Fibroblast of the conjunctiva (primary cell): ENCODE results near the gene MAP3K13.
A peak's percentile ranks its signal among the peaks of the same experiment; 100 is the strongest.
"Not testable (repeated sequence)": the region's sequence is repeated elsewhere in the genome, so short reads cannot be mapped to it uniquely, and the experiment has no call there.

Experiments used
- DNase-seq: peaks from one replicate; pipeline ENCODE4 v3.0.0-alpha.2; 2010; ENCODE audit warnings: low read depth

The MAP3K13 gene

DNA sequence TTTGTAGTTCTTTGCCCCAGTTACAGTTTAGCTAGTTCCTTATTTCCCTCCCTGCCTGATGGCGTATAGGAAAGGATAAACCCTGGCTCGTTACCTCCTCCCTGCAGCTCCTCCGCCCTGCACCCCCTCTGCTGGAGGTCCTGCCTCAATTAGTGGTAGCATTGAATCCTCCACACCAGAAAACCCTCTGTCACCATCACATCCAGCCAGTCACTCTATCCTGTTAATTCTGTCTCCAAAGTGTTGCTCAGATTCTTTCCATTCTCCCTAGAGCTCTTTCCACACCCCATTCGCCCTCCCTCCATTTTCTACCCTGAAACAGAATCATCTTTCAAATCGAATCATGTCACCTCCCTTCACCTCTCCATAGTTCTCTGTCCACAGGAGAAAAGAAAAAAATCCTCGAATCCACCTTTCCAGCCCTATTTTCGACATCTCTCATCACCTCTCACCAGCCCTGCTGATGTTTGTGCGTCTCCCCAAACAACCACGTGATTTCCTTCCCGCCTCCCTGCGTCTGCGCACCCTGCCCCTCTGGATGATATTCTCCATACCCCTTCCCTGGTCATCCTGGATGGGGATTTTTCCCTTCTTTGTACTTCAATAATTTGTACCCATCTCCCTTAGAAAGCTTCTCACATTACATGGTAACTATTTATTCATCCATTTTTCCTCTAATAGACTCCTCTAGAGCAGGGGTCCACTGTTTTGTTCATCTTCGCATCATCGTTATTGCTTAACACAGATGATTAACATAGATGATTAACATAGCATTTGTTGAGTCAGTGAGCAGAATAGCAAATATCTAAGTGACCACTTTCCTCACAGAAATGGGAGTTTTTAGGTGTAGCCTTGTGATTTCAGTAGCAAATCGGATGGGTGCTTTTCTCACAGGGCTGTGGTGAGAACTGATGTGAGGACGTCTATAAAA is 37.1 kb downstream of the MAP3K13 start:
- no peak for DNase-seq

DNA sequence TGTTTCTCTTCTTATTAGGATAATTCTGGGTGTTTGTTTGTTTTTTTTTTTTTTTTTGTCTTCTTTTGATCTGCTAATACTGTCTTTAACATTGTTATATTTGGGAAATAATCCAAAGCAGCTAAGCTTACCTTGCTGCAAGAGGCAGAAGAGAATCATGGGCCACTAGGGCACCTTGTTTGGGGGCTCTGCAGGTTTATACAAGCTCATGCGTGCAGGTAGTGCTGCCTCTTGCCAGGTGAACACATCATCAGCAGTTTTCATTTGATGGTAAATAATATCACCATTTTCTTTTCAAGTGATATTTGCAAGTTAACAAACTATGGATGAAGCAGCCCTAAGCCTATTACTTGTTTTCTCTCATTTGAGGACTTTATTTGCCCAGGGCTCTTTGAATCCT is 37.9 kb downstream of the MAP3K13 start:
- no peak for DNase-seq

DNA sequence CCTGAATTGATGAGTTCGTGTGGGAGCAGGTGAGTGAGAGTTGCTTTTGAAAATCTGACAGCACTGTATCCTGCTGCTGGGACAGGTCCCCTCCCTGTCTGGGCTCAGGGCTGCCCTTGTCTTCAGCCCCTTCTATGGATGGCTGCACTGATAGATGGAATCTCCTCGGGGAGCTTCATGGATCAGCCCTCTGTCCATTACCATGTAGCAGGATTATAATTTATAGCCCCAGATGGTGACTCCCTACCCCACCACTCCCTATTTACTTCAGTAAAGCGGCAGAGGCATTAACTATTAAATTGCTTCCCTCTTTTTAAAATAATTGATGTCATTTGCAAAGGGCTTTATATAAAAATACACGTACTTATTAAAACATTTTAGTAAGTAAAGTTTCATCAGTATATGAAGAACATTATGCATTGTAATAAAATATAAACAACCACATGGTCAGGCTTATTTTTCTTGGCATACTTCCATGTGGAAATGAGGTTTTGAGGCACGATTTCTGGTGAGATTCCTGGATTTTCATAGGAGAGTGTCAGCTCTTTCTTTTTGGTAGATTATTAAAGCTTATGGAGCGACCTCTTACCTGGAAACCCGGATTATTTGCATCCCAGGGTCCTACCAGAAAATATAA is 38.5 kb downstream of the MAP3K13 start:
- DNase-seq: no peak

DNA sequence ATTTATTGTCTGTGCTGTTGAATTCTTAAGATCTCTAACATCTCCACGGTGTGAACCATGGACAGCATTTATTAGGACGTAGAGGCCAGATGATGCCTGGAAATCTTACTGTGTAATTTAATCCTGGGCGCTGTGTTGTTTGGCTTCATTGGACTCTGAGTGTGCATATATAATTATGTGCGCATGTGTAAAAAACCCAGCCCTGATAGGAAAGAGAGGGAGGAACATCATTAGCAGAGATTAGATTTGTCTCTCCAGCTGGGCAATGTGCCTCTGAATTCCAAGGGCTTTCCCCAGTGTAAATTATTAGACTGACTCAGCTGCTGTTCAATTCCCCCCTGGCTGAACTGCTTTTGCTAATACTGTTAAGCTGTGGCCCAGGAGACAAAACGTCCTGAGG is 39.6 kb downstream of the MAP3K13 start:
- peak; percentile 31 for DNase-seq

DNA sequence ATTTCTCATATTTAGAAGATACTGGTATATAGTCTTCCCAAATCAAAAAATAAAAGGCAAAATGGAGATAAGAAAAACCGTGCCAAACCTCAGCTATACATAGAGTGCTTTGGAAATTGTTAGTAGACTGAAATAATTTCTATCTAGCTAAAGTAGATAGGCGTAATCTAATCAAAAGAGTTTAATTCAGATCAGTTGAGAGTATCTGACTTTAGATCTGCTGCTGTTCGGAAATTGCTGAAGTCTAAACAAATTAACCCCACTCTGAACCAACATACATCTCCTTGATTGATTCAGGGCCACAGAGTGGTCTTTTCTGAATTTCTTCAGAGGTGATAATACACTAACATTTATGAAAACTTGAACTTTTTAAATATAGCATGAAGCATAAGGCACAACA is 40.1 kb downstream of the MAP3K13 start:
- DNase-seq: no peak

DNA sequence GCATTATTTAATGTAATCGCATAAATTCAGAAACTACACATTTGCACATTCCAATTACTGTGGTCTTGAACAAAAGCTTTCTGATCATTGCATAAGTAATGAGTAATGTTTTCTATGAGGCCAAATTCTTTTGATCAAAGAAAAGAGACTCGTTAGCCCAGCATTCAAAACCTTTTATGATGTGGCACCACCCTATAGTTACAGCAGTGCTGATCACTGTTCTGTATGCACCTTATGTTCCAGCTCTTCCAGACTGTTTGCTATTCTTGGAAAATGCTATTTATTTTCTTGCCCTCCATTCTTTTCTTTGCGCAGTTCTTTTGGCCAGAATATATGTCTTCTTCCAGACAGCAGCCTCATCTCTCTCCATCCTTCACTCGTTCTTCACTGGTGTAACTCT is 42.3 kb downstream of the MAP3K13 start:
- no peak for DNase-seq

DNA sequence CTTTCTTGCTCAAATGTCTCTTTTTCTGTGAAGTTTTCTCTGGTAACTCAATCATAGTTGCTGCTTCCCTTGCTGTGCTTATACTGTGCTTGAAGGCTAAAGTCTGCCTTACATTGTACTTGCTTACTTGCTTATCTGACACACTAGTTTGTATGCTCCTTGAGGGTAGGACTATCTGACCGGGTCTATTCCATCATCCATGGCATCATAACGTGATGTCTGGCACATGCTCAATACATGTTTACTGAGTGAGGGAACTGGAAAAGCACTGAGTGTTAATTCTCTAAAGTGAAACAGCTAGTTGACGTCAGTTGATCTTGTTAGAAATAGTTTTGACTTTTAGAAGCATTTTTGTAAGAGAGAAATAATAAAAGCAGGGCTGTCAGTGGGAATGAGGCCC is 42.7 kb downstream of the MAP3K13 start:
- DNase-seq: no peak

DNA sequence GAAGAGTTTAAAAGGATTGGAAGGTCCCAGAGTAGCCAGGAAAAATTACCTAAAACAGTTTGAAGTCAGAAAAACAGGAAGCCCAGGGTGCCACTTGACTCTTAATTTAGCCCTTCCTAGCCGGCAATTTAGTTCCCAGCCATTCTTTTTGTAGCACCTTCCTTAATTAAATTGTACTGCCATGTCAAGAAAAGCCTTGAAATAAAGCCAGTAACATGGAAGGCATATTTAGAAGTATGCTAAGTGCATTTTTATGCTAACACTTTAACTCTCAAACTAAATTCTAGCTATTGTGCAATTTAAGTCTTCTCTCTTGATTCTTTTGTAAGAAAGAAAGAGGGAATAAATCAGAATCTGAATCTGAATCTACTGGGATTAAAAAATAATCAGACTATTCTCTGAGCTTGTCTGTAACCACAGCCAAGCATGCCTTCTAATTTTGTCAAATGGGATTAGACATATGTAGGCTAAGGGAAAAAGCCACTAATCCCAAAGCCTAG is 43.2 kb downstream of the MAP3K13 start:
- DNase-seq: no peak

DNA sequence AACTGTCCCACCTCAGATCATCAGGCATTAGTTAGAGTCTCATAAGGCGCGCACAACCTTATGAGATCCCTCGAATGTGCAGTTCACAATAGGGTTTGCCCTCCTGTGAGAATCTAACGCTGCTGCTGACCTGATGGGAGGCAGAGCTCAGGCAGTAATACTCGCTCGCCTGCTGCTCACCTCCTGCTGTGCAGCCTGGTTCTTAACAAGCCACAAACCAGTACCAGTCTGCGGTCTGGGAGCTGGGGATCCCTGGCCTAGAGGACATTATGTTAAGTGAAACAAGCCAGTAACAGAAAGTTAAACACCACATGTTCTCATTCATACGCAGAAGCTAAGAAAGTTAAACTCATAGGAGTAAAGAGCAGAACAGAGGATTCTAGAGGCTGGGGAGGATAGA is 47.0 kb downstream of the MAP3K13 start:
- no peak for DNase-seq

DNA sequence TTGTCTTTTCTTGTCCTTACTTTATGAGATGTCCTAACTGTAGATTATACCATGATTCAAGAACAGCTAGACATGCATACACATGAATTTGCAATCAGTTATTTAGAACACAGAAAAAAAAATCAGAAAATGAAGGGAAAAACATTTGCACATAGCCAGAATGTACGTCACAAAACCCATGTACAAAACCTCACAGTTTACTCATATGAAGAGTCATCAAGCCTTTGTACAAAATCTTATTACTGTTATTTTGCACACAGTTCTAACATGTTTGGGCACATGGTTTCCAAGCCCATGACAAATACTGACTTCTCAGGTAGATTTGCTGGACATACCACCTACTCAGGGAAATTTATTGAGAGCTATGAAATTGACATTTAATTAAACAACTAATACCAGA is 48.2 kb downstream of the MAP3K13 start:
- no peak for DNase-seq

DNA sequence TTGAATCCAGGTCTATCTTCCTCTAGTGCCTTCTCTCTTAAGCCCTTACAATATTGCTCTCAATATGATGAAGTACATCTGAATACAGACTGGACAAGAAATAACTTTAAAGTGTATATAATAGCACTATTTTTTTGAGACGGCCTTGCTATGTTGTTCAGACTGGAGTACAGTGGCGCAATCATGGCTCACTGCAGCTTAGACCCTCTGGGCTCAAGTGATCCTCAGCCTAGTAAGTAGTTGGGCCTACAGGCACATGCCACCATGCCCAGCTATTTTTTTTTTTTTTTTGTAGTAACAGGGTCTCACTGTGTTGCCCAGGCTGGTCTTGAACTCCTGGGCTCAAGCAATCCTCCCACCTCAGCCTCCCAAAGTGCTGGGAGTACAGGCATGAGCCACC is 53.6 kb downstream of the MAP3K13 start:
- DNase-seq: no peak

DNA sequence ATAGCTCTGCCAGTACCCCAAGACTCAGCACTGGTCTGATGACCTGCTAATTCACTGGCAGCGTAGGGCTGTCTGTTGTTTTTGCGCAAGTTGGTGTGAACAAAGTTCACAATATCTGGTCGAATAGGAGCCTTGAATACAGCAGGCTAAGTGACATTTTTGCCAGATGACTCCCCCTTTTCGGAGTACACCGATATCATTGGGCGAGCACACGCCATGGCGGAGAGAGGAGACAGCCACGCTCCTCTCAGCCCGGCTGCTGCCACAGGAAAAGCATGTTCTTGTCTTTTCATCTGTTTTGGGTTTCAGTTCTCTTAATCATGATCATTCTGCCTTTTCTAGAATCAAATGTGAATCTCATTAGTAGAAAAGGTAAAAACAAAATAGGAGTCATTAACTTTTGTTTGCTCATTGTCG is 55.6 kb downstream of the MAP3K13 start:
- not testable (repeated sequence) for DNase-seq

DNA sequence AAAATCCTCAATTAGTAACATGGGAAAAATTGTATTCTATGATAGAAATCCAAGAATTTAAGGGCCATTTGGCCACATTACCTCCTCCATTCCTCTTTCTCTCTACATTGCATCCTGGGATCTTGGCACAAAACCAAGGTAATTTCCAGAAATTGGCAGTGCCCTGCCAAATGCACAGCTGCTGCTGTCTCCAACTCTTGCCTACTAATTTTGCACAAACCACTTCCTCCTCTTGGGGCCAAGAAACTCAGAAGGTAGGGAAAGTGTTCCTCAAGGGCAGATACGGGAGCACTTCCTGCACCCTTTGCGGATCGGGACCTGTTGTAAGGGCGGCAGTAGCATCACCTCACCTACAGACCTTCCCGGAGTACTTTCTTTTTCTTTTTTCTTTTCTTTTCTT is 57.8 kb downstream of the MAP3K13 start:
- no peak for DNase-seq

DNA sequence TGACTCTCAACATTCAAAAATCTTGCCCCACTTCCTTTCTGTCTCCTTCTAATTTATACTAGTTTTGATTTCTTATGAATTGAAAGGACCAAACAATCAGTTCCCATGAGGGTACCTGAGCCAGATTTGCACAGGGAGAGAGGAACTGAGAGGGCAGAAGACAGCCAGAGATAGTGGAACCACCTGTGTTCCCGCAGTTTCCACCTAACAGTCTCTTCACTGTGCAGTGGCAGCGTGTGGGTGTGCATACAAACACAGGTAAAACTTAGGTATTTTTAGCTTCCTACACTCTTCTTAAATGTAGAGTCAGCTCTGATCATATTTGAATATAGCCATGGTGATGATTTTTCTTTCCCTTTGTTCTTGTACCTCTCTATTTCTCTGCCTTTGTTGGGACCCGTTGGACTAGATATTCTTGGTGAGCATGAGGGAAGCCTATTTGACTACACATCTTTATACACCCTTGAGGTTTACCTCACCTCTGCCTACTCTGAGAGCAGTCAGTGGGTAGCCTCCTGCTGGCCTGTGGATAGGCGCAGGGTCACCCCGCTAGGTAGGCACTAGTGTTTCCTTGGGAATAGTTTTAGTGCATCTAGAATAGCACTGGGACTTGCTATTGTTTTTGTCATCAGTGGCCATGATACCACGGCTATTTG is 58.8 kb downstream of the MAP3K13 start:
- no peak for DNase-seq

DNA sequence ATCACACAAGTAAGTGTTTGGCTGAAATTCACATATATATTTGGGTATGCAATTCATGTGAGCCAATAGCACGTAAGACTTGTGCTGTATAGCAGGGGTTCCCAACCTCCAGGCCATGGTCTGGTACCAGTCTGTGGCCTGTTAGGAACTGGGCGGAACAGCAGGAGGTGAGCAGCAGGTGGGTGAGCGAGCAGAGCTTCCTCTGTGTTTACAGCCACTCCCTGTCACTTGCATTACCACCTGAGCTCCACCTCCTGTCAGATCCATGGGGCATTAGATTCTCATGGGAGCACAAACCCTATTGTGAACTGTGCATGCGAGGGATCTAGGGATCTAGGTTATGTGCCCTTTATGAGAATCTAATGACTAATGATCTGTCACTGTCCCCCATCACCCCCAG is 59.7 kb downstream of the MAP3K13 start:
- DNase-seq: no peak

DNA sequence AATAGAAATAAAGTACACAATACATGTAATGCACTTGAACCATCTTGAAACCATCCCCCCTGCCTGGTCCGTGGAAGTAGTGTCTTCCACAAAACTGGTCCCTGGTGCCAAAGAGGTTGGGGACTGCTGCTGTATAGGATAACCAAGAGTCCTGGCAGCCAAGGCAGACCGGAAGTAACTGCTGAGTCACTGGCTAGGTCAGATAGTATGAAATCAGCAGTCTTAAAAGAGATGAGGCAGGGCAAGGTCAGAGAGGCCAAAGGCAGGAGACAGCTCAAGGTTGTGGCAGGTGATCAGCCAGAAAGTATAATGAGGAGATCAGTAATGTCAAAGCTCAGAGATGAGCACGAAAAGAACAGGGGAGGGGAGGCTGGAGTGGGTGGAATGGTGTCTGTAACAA is 60.2 kb downstream of the MAP3K13 start:
- DNase-seq: no peak

DNA sequence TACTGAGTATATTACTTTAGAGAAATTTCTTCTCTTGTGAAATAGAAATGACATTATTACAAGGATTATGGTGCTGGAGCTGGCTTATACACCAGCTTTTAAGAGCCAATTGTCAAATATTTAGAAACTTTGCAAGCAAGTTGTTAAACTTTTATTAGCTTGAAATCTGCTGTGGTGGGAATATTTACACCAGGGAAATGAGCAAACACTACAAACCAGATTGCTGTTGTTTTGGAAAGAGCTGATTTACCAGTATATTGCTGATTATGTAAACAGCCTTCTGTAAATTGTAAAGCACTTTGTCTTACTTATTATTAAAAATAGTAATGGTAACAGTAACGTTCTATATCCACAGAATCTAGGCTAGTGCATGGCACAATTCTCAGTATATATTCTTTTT is 61.5 kb downstream of the MAP3K13 start:
- no peak for DNase-seq

DNA sequence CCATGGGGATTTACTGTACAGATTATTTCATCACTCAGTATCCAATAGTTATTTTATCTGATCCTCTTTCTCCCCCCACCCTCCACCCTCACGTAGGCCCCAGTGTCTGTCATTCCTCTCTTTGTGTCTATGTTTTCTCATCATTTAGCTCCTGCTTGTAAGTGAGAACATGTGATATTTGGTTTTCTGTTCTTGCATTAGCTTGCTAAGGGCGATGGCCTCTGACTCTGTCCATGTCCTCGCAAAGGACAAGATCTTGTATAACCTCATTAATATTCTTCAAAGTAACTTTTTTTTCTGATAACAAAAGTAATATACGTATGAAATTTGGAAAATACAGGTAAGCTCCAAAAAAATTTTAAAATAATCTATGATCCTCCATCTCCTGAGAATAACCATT is 67.4 kb downstream of the MAP3K13 start:
- DNase-seq: no peak

DNA sequence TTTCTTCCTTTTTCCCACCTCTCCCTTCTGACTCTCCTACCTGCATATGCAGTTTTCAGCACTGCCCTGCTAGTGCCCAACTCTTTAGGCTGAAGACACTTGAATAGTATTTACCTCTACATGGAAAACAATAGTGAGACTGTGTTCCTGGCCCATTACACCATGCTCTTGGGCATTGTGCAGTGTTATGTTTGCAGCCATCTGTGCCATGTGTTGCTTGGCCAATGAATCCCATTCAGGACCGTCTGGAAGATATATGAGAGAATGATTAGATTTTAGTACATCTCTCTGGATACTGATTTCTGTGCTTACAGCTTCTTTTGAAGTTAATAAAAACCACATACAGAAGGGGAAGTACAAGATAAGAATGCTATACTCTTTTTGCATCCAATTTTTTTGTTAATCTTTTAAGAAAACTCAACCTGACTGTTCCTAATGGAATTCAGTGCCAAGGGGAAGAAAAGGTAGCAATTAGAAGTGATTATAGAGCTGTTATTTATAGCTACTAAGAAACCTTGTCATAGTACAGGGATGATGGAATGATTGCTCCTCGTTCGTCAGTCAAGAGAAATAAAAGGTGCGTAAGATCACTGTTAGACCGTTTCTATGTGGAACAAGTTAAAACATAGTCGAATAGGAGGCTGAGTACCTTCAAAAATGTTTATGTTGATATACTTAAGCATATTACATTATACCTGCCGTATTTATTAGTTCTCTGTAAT is 77.0 kb downstream of the MAP3K13 start:
- no peak for DNase-seq

DNA sequence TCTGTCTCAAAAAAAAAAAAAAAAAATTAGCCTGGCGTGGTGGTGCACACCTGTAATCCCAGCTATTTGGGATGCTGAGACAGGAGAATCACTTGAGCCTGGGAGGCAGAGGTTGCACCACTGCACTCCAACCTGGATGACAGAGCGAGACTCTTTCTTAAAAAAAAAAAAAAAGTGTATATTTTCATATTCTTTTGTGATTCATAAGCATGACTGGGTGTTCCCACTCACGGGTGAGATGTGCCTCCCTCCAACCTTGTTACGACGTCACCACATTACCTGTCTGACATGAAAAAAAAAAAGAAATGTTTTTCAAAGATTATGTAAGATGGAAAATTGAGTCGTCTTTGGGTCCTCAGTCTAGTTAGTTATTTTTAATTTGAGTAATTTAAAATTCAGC is 79.1 kb downstream of the MAP3K13 start:
- DNase-seq: no peak

DNA sequence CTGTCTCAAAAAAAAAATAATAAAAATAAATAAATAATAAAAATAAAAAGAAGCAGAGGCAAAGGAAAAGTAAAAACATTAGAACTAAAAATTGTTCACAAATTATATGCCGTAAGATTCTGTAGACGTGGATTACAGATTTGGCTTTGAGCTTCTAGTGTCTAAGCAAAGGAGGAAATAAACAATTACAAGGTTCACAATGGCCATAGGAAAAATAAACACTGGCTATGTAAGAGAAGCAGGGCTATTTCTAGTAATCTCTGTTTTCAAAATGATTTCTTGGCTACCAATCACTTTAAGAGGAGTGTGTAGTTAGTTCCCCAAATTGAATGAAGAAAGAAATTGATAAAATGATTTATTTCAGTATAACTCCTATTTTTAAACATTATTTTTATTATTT is 81.4 kb downstream of the MAP3K13 start:
- DNase-seq: no peak

DNA sequence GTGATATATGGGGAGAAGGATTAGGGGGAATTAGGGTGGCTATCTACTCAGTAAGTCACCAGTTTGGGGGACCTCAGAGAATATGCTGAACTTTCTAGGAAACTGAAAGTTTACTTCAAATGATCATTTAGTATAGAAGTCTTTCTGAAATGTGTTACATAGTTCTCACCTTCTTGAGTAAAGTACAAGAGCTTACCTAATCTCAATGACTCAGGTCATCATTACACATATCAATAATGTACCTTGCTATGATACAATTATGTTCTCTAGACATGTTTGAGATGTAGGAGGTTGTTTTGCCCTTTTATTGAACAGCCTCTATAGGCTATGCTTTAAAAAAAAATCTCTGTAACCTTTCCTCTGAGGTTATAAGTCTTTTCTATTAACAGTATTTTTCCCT is 85.2 kb downstream of the MAP3K13 start:
- no peak for DNase-seq
